Lung microvascular endothelial cell (primary cell): ENCODE results near the gene TRUB2. TPM values are rescaled to one million over a fixed set of nuclear protein-coding genes. Genes with fewer than 3 reads are reported as not detected.

Source experiments
- DNase-seq, 2 donors: peaks; one replicate each; pipeline versions ENCODE4 v3.0.0 to v3.0.0-alpha.2; 2010; ENCODE audit warnings: low read depth in 2 of 2
- total RNA-seq: library from RNA; depleted of rRNA; stranded (reverse); fragments of >200 nt; gene quantifications from 2 replicates; pipeline ENCODE4 v1.2.1, GENCODE V29; 2014

Gene TRUB2
- total RNA-seq, 1 donor from 2014 or later, result 26.2 TPM

DNA sequence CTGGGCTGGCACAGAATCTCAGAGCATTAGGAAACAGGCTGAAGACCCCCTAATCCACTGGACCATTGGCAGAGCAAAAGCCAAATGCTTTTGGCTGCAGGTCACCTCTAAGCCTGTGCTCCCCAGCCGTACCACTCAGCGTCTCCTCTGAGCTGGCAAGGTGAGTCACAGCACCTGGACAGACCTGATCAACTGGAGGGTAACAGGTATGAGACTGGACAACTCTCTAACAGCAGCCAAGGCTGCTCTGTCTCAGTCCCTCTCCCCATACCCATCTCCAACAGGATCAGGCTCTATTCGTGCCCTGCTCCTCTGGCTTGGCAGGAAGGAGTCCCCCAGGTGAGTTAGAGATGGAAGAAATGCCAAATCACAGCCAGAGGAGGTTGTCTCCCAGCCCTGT lies 51.1 kb downstream of the TRUB2 start:
- no peak for DNase-seq

DNA sequence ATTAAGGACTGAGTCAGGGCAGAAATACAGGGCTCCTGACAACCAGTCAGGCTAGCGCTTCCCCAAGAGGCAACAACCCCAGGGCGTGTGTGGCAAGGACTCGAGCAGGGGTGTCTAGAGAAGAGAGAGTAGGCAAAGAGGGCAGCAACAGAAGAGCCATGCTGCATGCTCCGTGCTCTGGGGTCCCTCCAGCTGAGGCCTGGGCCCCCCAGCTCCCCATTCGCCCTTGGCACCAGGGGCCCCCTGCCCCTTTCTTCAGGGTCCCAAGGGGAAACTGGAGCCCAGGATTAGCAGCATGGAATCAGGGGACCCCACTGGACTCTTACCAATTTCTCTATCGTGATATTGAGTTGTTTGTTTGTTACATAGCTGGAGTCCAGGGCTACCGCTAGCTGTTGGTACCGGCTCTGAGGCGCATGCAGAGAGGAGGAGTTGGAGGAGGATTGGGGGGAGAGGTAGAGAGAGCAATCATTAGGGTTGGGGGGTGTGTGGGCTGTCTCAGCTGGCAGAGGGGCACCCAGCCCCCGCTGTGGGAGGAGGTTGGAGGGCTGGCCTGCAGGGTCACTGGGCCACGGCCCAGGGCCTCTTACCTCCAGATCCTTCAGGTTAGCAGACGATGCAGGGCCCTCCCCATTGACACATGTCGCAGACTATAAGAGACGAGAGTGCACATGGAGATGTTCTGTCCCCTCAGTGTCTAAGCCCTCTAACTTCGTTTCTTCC lies 55.2 kb downstream of the TRUB2 start:
- DNase-seq, result no peak

DNA sequence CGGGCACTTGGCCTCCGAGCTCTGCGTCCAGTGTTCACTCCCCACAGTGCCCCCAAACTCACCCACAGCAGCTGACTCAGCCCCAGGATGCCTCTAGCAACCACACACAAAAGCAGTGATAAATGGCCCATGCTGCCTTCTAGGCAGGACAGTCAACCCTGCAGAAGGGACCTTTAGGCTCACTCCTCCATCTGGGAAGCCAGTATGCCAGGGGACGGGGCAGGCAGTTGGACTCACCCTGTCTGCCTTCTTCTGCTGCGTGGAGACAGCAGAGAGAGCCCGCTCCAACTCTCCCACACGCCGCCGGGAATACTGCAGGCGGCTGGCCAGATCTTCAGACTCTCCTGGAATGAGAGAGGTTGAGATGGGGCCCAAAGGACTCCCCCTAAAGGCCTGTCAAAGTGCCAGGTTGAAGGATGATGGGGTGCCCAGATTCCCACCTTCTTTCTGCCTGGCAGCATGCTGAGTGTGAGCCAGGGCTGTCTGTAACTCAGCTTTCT lies 56.8 kb downstream of the TRUB2 start:
- no peak for DNase-seq

DNA sequence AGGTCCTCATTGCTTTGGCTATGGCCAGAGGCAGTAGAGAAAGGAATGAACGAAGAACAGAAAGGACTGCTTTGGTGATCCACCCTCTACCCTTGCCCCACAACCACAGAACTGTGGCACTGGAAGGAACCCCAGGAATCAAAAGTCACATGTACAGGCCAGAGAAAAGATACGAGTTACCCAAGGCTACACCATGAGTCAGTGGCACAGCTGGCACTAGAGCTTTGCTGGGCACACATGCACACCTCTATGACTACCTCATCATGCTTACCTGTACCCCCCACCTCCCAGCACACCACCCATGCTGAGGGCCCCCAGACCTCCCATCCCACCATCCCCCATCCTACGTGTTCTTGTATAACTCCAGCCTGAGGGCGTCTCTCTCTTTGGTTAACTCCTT lies 59.6 kb downstream of the TRUB2 start:
- DNase-seq, result no peak

DNA sequence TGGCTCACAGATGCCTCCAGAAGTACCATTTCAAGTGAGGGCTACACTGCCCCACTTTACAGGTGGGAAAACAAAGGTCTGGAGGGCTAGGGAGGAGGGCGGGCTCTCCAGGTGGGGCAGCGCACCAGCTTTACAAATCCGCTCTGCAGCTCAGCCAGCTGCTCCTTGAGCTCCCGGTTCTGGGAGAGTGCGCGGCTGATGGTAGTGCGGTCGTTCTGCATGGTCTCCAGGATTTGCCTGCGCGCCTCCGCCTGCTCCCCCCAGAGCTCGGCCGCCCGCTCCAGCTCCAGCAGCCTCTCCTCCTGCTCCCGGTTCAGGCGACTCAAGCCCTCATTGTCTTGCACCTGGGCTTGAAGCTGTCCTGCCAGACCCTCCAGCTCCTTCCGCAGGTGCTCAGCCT lies 61.9 kb downstream of the TRUB2 start:
- DNase-seq, result no peak

DNA sequence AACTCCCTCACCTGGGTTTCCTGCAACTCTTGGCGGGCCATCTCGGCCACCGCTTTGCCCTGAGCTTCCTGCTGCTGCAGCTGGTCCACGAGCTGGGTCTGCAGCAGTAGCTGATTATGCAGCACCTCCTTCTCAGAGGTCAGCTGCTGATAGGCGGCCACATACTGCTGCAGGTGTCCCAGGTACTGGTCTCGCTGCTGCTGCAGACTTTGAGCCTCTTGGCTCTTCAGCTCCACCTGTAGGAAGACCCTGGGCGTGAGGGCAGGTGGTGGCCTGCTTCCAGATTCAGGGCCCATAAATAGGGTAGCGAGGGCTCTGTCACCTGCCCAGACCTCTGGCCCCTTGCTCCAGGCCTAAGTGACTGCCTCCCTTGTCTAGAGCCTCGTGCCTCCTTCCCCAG lies 63.1 kb downstream of the TRUB2 start:
- no peak for DNase-seq

DNA sequence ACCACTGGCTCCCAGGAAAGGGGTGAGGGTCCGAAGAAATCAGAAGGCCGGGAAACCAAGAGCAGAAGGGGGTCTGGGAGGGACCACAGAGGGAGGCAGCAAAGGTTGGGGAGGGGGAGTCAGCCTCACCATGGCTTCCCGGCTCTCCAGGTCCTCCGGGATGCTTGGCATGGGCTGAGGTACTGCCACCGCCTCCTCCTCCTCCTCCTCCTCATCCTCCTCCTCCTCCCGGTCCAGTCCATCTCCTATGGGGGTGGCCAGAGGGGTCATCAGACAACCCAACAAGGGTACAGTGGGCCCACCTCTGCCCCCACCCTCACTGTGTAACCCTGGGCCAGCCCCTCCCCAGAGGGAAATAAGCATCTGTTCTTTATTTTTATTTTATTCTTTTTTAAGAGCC lies 63.9 kb downstream of the TRUB2 start:
- DNase-seq, result no peak

DNA sequence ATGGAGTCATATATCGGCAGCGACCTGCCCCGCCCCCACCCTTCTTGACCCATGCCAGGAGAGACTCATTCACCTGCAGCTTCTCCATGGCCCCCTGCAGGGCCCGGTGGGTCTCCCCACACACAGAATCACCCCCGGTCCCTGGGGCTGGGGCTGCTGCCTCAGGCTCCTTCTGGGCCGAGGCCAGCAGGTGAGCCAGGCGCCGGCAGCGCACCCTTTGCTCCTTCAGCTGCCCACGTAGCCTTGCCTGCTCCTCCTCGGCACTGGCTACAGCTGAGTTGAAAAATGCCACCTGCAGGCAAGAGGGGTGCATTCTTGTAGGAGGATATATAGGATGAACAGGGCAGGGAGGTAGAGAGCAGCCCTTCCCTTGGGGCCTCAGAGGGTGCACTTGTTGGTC lies 64.3 kb downstream of the TRUB2 start:
- no peak for DNase-seq

DNA sequence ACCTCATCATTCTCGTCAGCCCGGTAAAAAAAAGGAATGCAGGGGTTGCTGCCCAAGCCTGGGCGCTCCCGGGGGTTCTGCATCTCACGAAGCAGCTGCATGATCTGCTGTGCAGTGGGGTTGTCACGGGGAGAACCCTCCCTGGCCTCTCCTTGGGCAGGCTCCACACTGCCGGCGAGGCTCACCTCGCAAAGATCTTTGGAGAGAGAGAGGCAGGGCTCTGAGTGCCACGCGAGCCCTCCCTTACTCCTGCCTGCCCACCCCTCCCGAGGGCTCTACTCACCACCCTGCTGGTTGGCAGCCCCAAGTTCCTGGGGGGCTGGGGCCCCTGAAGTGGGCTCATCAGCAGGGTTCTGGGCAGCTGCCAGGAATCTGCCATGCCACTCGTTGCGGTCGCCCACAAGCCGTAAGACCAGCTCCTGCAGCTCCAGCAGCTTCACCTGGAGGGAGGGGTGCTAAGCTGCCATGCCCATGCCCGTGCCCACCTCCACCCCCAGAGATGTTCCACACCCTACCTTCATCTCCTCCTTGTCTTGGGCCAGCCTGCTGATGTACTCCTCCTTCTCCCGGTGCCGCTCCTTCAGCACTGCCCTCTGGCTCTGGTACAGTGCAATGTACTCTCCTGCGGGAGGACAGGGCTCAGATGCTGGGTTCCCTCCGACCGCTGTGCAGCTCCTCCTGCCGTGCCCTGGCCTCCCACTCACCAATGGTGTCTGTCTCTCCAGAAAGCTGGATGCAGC lies 65.0 kb downstream of the TRUB2 start:
- DNase-seq, result no peak

Other genes with a start within 250 kb of the TRUB2 start
- gene PTGES2, start 194.7 kb downstream of the TRUB2 start, total RNA-seq, result 62.5 and 67.8 TPM in 2 replicates
- gene LCN2, start 173.0 kb downstream of the TRUB2 start, total RNA-seq, result not detected in 2 replicates
- gene BBLN, start 162.2 kb downstream of the TRUB2 start, total RNA-seq, result 31.8 and 48.2 TPM in 2 replicates
- 9.4 and 12.3 TPM in 2 replicates for gene CIZ1, start 130.9 kb downstream of the TRUB2 start, total RNA-seq
- 0.40 and 0.44 TPM in 2 replicates for gene DNM1, start 119.1 kb downstream of the TRUB2 start, total RNA-seq
- 32.9 and 49.6 TPM in 2 replicates for gene GOLGA2, start 46.4 kb downstream of the TRUB2 start, total RNA-seq
- 17.5 and 19.6 TPM in 2 replicates for gene SWI5, start 46.2 kb downstream of the TRUB2 start, total RNA-seq
- gene COQ4, start 392 bp upstream of the TRUB2 start, total RNA-seq, result 18.7 and 26.0 TPM in 2 replicates
- gene SLC27A4, start 18.1 kb upstream of the TRUB2 start, total RNA-seq, result 18.5 and 46.8 TPM in 2 replicates
- gene URM1, start 48.9 kb upstream of the TRUB2 start, total RNA-seq, result 36.0 and 46.4 TPM in 2 replicates
- 16.1 and 19.0 TPM in 2 replicates for gene CERCAM, start 98.4 kb upstream of the TRUB2 start, total RNA-seq
- 20.5 and 25.4 TPM in 2 replicates for gene ODF2, start 133.6 kb upstream of the TRUB2 start, total RNA-seq
- gene GLE1, start 182.3 kb upstream of the TRUB2 start, total RNA-seq, result 8.5 and 10.9 TPM in 2 replicates
- 412 and 449 TPM in 2 replicates for gene SPTAN1, start 230.1 kb upstream of the TRUB2 start, total RNA-seq